PC-3 (cell line): Measurements from ENCODE around the gene ENPP7. TPM values are rescaled to one million over a fixed set of nuclear protein-coding genes. Genes with fewer than 3 reads are reported as not detected.

ENCODE experiments used
- ATAC-seq: fragments of 200-7000 bp; cut with Tn5 transposase; 2 replicates; pipeline ENCODE4 v1.9.1; 2020; ENCODE audit warnings: mild to moderate bottlenecking, moderate library complexity
- BruUV-seq: library from RNA; stranded (reverse); fragments of 400-500 nt; replicated peaks from 2 replicates; lab custom pipeline; 2021; lab: Mats Ljungman, UMichigan
- CTCF ChIA-PET: fragments of 300-600 bp; sonication (Branson Sonifier 250); formaldehyde crosslinking; loops from one replicate; lab custom pipeline; 2022; ENCODE audit warnings: antibody characterized with exemption; lab: Charles Lee
- POLR2A ChIA-PET: fragments of 300-600 bp; sonication (Branson Sonifier 250); formaldehyde crosslinking; loops from one replicate; lab custom pipeline; 2022; ENCODE audit warnings: antibody characterized with exemption; ENCODE audit not compliant: unreplicated experiment; lab: Charles Lee
- DNase-seq: peaks from one replicate; pipeline ENCODE4 v3.0.0-alpha.2; 2015
- H2AFZ ChIP-seq: fragments of 300-600 bp; sonication (generic); 2 replicates; pipeline ENCODE4 v1.6.0; 2016; ENCODE audit warnings: antibody characterized with exemption, low read length
- H3F3A ChIP-seq: fragments of 300-600 bp; sonication (generic); one replicate; pipeline ENCODE4 v1.6.0; 2017; ENCODE audit warnings: antibody characterized with exemption, low read length, control low read depth, mild to moderate bottlenecking; ENCODE audit not compliant: unreplicated experiment
- H3K27ac ChIP-seq: fragments of 300-600 bp; sonication (generic); 2 replicates; pipeline ENCODE4 v1.5.1; 2016; ENCODE audit warnings: mild to moderate bottlenecking, low read length
- H3K27me3 ChIP-seq: fragments of 300-600 bp; sonication (generic); 2 replicates; pipeline ENCODE4 v1.6.1; 2016; ENCODE audit warnings: low read length, mixed read lengths
- H3K36me3 ChIP-seq: fragments of 300-600 bp; sonication (generic); 2 replicates; pipeline ENCODE4 v1.6.1; 2016; ENCODE audit warnings: low read depth, mixed run types, low read length, mixed read lengths
- H3K4me1 ChIP-seq: fragments of 300-600 bp; sonication (generic); 2 replicates; pipeline ENCODE4 v1.5.1; 2016; ENCODE audit warnings: low read length; ENCODE audit not compliant: insufficient read depth
- H3K4me2 ChIP-seq: fragments of 300-600 bp; sonication (generic); 2 replicates; pipeline ENCODE4 v1.6.0; 2016; ENCODE audit warnings: low read length
- H3K4me3 ChIP-seq: fragments of 300-600 bp; sonication (generic); 2 replicates; pipeline ENCODE4 v1.5.1; 2016; ENCODE audit warnings: mild to moderate bottlenecking, low read length, mixed read lengths
- H3K79me2 ChIP-seq: fragments of 300-600 bp; sonication (generic); 2 replicates; pipeline ENCODE4 v1.6.1; 2017; ENCODE audit warnings: low read length, mixed read lengths
- H3K9ac ChIP-seq: fragments of 300-600 bp; sonication (generic); 2 replicates; pipeline ENCODE4 v1.6.0; 2016; ENCODE audit warnings: mild to moderate bottlenecking, low read length
- H3K9me2 ChIP-seq: fragments of 300-600 bp; sonication (generic); replicated peaks from 2 replicates; pipeline ENCODE4 v1.6.1; 2016; ENCODE audit warnings: mixed run types, low read length, mixed read lengths
- H3K9me3 ChIP-seq: fragments of 300-600 bp; sonication (generic); 2 replicates; pipeline ENCODE4 v1.6.1; 2016; ENCODE audit warnings: low read length, mixed read lengths
- H4K20me1 ChIP-seq: fragments of 300-600 bp; sonication (generic); 2 replicates; pipeline ENCODE4 v1.6.1; 2016; ENCODE audit warnings: low read length, mixed read lengths
- CTCF ChIP-seq: fragments of 300-600 bp; sonication (generic); conservative IDR thresholded peaks from 2 replicates; pipeline ENCODE4 v1.5.1; 2017; ENCODE audit warnings: antibody characterized with exemption, low read depth, mild to moderate bottlenecking, low read length
- EZH2 ChIP-seq: fragments of 300-600 bp; sonication (generic); IDR thresholded peaks from one replicate; pipeline ENCODE4 v1.6.1; 2017; ENCODE audit warnings: antibody characterized with exemption, mild to moderate bottlenecking, low read length; ENCODE audit not compliant: unreplicated experiment
- EZH2phosphoT487 ChIP-seq: fragments of 300-600 bp; sonication (generic); IDR thresholded peaks from 2 replicates; pipeline ENCODE4 v1.6.1; 2018; ENCODE audit warnings: mild to moderate bottlenecking, antibody characterized with exemption, low read length, borderline replicate concordance
- intact Hi-C: fragments of 100-400 bp; cut with micrococcal nuclease; formaldehyde crosslinking; loops from 2 replicates; pipeline ENCODE4 v1.9.0; 2023
- total RNA-seq: library from RNA; depleted of rRNA; stranded (reverse); fragments of >200 nt; gene quantifications from 2 replicates; pipeline ENCODE4 v1.2.3, GENCODE V29; 2014

ENPP7 gene
- total RNA-seq, 1 experiment from 2014 or later: not detected

DNA sequence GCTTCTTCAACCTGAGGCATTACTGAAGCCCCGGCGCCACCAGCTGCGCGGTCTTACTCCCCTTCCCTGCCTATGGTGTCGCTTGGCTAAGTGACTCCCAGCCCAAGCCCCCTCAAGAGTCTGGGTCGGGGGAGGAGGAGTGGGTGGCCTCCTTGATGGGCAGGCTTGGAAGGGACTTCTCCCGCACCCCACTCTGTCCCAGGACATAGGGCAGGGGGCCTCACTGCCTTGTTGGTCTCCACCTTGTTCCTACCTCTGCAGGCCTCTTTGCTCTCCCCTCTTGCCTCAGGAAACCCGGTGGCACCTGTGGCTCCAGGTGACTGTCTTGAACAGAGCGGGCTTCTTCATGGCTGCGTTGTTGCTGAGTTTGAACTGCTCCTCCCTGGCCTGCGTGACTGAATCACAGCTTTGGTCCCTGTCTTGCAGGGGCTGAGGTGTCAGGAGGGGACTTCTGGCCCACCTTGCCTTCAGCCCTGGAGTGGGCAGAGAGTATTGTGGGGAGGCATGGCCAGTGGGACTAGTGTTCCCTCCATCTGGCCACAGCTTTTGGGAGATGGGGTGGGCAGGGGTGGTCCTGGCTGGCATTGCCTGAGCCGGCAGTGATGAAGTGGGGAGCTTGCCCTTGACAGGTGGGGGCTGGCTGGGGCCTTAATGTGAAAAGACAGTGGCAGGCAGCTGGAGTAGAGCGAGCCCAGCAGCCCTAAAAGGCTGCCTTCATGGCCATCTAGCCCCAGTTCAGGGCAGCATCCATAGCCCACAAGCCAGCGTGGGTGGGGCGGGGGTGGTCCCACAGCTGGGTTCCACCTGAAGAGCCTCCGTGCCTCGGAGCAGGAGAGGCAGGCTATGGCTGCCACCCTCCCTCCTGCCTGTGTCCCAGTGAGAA is 54.5 kb downstream of the ENPP7 start:
- POLR2A ChIA-PET: no interaction called here

DNA sequence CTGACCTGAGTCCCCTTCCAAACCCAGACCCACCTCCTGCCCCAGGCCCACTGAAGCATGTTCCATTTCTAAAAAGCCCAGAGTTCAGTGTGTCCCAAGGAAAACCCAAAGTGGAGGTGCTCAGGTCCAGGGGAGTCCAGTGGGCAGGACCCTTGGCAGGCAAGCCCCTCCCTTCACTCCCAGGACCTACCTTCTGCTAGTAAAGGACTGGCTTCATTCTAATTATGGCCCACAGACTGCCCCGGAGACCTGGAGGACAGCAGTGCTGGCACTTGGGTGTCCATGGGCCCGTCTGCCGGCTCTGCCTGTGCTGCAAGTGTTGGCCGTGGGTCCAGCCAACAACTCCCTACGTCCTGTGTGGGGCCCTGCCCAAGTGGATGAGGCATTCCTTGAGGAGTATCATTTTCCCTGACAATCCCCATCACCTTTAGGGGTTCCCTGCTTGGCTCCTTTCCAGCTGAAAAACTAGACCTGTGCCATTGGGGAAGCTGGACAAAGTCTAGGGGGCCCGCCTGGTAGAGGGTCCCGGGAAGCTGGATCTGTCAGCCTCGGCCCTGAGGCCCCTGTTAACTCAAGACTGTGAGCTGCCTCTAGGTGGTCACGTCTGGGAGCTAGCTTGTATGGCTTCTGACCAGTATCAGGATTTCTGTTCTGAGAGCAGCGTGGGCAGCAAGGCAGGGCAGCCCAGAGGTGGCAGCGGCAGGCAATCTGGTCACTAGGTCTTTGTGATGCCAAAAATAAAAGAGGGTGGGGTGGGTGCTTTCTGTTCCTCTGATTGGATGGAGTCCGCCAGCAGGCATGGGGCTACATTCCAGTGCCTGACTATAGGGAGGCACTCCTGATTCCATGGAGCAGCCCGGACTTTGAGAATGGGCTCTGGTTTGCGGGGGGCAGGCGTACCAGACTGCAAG is 55.4 kb downstream of the ENPP7 start:
- Histone ChIP-seq H3K9me2 (no peaks in the 10 kb centered on the region), H3K36me3 (peaks cover 32% of the 10 kb centered on the region; the same call in 1 of the 2 replicates), H3K4me2 (no peak overlapping the region), H3K79me2 (peaks cover 3% of the 10 kb centered on the region; the same call in 1 of the 2 replicates), H3K4me1 (peaks cover 8% of the 10 kb centered on the region), H3K27ac (no peak overlapping the region), H4K20me1 (no peaks in the 10 kb centered on the region; the same call in 1 of the 2 replicates), H3K9me3 (no peaks in the 10 kb centered on the region), H3K27me3 (peaks cover 9% of the 10 kb centered on the region; the same call in 1 of the 2 replicates), H3F3A (peaks cover 3% of the 10 kb centered on the region), H3K4me3 (no peak overlapping the region), H2AFZ (no peak overlapping the region), H3K9ac (no peak overlapping the region)
- intact Hi-C loops: no loop called here
- BruUV-seq: TSS peak; percentile 6
- ATAC-seq: no peak
- ChIA-PET CTCF (no interaction called here), POLR2A (no interaction called here)
- no peak for DNase-seq
- no peak for TF ChIP-seq CTCF
- no peak for TF ChIP-seq EZH2phosphoT487
- TF ChIP-seq EZH2: no peak

More for the DNA sequence above, 54.5 kb downstream of the ENPP7 start:
- peaks cover 32% of the 10 kb centered on the region; the same call in 1 of the 2 replicates for H3K36me3 ChIP-seq
- H3K4me3 ChIP-seq: no peak overlapping the region
- peaks cover 5% of the 10 kb centered on the region for H3K4me1 ChIP-seq
- H3K27ac ChIP-seq: no peak overlapping the region
- no peak for TF ChIP-seq EZH2phosphoT487
- no peak for TF ChIP-seq EZH2
- H3K4me2 ChIP-seq: no peak overlapping the region
- DNase-seq (no peak), ATAC-seq (no peak)
- no TSS peak for BruUV-seq
- H3K27me3 ChIP-seq: peaks cover 3% of the 10 kb centered on the region; the same call in 1 of the 2 replicates
- H4K20me1 ChIP-seq: no peaks in the 10 kb centered on the region; the same call in 1 of the 2 replicates
- H3K9me2 ChIP-seq: no peaks in the 10 kb centered on the region
- CTCF ChIA-PET: no interaction called here
- H2AFZ ChIP-seq: no peak overlapping the region
- no peak overlapping the region for H3K9ac ChIP-seq
- H3F3A ChIP-seq: peaks cover 3% of the 10 kb centered on the region
- no peaks in the 10 kb centered on the region for H3K9me3 ChIP-seq
- intact Hi-C loops: no loop called here
- H3K79me2 ChIP-seq: peaks cover 12% of the 10 kb centered on the region

GRCh38 chr17:79786930-79787643 is 56.3 kb downstream of the ENPP7 start:
- Histone ChIP-seq H3K9ac (no peak overlapping the region), H3K9me3 (no peaks in the 10 kb centered on the region), H3K79me2 (no peaks in the 10 kb centered on the region), H3K4me1 (peaks cover 8% of the 10 kb centered on the region), H3K27me3 (peaks cover 9% of the 10 kb centered on the region; the same call in 1 of the 2 replicates), H3F3A (peaks cover 3% of the 10 kb centered on the region), H2AFZ (no peak overlapping the region), H3K4me2 (no peak overlapping the region), H3K4me3 (no peak overlapping the region), H3K27ac (no peak overlapping the region), H3K36me3 (peaks cover 23% of the 10 kb centered on the region; the same call in 1 of the 2 replicates), H4K20me1 (no peaks in the 10 kb centered on the region), H3K9me2 (no peaks in the 10 kb centered on the region)
- ChIA-PET CTCF (no interaction called here), POLR2A (no interaction called here)
- DNase-seq (no peak), ATAC-seq (no peak)
- BruUV-seq: no TSS peak
- TF ChIP-seq EZH2 (no peak), EZH2phosphoT487 (no peak), CTCF (no peak)
- intact Hi-C loops: no loop called here
